SHP77 treated with DMSO at 0.1 percent for 48 hours (cell line): Measurements from ENCODE around the gene WNT7B.
"Not testable (repeated sequence)": the region's sequence is repeated elsewhere in the genome, so short reads cannot be mapped to it uniquely, and the experiment has no call there.

Source experiments
- DNase-seq: peaks from one replicate; lab custom pipeline; 2025; lab: John Stamatoyannopoulos, UW

WNT7B gene

GRCh38 chr22:46008291-46008690 lies 31.3 kb upstream of the WNT7B start:
- DNase-seq, result no peak

DNA sequence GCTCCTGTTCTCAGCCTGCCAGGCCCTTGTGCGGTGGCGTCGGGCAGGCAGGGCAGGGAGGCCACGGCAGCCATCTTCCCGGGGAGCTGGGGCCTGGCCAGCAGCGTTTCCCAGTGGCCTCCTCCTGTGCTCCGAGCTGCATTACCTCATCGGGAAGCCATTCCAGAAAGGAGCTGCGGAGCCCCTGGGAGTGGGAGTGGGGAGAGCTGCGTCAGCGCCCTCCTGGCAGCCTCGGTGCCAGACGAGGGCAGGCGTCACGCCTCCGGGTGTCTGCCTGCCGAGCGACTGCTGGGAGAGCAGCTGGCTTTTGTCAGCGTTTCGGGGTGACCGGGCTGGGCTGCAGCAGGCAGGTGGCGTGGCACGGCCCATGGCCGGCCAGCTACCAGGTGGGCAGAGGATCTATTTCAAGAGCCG lies 30.9 kb upstream of the WNT7B start:
- DNase-seq, result peak; percentile 90

- no peak for DNase-seq
Measured at GRCh38 chr22:46007003-46007847, 30.3 kb upstream of the WNT7B start.

- peak; percentile 75 for DNase-seq
Measured at GRCh38 chr22:46006379-46007002, 29.5 kb upstream of the WNT7B start.

DNA sequence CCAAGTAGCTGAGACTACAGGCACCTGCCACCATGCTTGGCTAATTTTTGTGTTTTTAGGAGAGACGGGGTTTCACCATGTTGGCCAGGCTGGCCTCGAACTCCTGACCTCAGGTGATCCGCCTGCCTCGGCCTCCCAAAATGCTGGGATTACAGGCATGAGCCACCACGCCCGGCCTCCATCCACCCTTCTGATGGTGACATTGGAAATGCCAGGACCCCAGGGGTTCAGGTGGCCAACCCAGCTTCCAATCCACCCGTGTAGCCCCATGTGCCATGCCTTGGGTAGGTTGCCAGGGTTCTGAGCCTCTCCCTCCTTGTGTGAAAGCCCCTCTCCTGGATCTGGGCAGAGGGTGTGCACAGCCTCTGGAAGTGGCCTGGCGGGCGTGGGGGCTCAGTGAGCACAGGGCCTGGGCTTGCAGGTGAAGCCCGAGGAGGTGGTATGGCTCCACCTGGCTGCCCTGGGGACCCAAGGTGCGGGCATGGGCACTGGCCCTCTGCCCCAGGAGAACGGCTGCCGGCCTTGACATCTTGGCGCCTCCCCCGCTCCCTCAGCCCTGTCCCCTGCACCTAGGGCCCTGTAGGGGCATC lies 28.2 kb upstream of the WNT7B start:
- DNase-seq, result not testable (repeated sequence)

GRCh38 chr22:46004105-46004866 lies 27.3 kb upstream of the WNT7B start:
- DNase-seq, result no peak

GRCh38 chr22:46003271-46004091 lies 26.5 kb upstream of the WNT7B start:
- DNase-seq, result no peak

DNA sequence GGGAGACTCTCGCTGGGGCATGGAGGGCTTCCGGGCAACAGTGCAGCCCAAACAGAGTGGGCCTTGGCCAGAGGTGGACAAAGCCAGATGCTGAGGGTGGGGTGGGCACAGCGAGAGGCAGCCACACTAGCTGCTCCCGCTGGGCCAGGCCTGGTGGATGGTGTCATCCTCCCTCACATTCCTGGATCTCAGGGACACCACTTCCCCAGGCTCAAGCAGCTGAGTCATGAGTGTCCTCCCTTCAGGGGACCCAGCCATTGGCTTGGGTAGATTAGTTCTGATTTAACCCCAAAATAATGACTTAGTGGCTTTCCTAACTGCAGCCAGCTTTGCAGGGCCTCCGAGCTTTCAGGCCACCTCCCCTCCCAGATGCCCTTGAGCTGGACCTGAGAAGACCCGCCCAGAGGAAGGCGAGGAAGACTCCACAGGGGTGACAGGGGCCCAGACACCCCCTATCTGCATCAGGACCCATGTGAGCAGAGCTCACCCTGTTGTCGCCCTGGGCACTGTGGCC lies 25.9 kb upstream of the WNT7B start:
- DNase-seq, result no peak

DNA sequence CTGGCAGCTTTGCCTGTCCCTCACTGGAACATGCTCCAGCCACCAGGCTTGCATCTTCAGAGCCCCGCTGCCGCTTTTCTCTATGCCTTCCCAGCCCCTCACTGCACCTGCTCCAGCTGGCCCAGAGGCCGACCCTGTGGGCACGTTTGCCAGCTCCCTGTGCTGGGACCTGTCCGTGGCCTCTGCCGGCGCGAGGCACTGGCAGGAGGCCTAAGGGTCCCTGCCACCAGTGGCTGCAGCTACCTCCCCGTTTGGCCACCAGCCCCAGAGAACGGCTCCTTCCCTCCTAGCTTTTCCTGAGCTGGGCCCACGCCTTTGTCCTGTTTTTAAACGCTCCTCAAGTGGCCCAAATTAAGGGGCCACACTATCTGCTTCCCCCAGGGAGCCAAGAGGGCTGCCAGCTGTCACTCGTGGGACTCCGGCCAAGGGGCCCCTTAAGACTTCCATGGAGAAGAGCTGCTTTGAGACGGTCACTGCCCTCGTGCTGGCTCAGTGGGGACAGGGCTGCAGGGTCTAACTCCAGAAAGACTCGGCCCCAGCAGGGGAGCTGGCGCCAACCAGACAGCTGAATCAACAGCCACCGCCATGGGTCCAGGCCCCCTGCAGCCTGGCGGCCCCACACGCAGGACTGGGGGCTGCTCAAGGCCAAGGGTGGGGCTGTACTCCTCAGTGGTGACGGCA lies 24.6 kb upstream of the WNT7B start:
- peak; percentile 78 for DNase-seq

DNA sequence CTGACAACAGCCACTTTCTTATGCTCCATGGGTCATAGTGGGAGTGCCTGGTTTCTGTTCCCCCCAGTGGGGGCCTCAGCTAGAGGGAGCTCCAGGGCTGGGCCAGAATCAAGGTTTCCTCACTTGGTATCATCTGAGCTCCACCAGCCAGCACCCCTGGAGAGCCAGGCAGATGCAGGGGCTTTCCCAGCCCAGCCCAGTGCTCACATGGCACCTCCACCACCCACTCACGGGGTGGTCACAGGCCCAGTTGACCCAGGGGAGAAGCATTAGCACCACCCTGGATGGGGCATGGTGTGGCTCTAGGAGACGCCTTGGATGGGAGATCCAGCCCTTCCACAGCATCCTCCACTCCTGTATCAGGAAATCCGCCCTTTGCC lies 24.1 kb upstream of the WNT7B start:
- DNase-seq, result peak; percentile 27

- DNase-seq, result peak; percentile 18
Measured at GRCh38 chr22:46000081-46001027, 23.4 kb upstream of the WNT7B start.

DNA sequence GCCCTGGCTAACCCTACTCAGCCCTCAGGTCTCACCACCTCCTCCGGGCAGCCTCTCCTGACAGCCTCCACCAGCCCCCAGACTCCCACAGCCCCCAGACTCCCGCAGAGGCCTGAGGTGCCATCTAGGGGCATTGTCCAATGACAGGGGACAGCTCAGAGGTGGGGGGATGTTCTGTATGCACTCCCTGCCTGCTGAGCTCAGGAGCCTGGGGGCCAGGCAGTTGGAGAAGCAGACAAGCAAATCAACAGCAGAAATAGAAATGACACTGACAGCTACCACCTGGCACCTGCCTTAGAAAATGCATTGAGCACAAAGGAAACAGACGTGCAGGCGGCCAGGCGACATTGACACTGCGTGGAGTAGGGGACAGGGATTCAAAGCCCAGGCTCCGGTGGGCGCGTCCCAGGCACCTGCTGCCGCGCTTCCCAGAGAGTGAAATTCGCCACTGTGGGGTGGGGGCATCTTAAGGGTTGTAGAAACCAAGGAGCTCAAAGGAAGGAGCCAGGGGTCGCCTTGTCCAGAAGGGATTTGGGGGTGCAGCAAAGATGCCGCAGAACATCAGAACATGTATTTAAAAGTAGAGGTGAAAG lies 22.5 kb upstream of the WNT7B start:
- DNase-seq, result peak; percentile 80

- peak; percentile 70 for DNase-seq
Measured at GRCh38 chr22:45998638-45999378, 21.8 kb upstream of the WNT7B start.

DNA sequence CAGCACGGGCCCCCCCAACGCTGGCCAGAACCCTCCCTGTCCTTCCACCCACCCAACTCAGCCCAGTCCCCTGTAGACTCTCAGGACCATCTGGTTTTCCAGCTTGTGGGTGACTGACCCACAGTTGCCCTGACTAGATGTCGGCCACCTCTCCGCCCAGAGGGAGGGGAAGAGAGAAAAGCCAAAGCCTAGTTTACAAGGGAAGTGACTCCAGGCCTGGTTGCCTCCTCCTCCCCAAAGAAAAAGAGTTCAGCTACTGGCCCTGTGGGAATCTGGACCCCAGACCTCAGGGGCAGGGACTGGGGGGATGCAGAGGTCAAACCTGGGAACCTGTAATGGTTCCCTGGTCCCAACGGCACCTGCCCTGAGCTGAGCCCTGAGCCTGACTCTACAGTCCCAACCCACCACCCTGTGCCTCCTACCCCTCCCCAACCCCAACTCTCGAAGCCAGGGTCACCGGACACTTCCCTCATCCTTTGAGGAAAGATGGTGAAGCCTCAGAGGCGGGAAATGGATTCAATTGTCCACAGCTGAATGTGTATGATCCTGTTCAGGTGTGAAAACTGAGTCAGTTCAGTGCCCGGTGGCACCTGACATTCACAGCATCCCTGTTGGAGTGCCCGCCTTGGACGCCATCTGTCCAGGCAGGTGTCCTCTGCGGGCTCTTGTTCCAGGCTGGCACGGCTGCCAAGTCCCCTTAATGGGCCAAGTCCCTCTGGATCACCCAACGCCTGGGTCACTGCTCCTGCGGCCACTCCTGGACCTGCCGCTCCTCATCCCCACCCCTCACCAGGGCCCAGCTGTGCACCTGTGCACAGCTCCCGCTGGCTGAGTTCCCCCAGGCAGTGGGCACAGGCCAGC lies 21.0 kb upstream of the WNT7B start:
- DNase-seq, result peak; percentile 45

DNA sequence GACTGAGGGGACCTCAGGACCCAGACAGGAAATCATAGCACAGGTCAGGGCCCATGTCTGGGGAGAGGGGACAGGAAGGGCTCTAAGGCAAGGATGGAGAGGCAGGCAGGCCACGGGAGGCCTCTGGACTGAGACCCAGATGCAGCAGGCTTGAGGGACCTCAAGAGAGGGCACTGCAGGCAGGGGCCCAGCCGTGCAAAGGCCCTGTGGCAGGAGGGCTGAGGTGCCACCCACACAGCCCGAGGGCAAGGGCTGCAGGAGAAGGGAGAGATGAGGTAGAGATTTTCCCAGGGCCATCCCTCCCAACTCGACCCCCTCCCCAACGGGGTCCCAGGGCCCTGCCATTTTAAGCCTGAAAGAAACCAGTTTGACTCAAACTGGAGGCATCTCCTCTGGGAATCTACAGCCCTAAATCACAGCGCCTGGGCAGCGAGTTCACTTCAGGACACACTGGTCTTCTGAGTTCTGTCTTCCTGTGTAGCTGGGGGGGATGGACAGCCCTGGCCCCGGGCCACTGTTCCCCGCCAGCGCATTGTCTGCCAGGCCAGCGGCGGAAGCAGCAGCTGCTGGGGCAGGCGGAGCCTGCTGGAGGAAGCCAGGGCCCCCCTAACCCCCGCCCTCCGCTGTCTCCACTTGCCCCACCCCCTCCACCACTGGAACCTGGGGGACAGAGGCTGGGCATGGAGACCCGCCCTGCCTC lies 20.3 kb upstream of the WNT7B start:
- DNase-seq, result peak; percentile 87

GRCh38 chr22:45996241-45997076 lies 19.5 kb upstream of the WNT7B start:
- DNase-seq, result no peak
